SKM-1 treated with dmso at 0.1 percent for 144 hours (cell line): ENCODE measurements around the gene CHRD.

Source experiments
- DNase-seq: peaks from one replicate; lab custom pipeline; 2025; ENCODE audit not compliant: unreplicated experiment; lab: John Stamatoyannopoulos, UW

CHRD gene

DNA sequence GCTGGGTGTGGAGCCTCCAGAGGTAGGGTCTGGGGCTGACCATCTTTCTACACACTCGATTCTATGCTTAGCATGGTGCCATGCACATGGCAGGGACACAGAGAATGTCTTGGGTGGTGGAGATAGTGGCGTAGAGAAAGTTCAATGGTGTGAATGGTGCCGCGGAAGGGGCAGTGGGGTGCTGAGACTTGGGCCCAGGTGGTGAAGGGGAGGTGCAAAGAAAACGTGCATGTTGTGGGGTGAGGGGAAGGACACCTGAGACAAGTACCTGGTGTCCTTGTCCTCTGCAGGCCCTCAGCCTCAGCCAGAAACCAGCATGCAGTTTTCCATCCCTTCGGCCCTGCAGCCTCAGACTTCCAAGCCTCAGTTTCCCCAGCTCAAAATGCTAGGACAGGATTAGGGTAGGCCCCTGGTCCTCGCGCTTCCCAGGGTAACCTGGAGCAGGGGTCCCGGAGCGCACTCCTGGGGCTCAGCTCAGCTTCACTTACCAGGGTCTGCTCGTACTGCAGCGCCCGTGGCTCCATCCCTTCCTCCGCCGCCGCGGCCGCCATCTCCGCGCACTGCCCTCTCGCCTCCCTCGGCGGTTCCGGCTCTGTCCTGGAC is 18.8 kb upstream of the CHRD start:
- no peak for DNase-seq

DNA sequence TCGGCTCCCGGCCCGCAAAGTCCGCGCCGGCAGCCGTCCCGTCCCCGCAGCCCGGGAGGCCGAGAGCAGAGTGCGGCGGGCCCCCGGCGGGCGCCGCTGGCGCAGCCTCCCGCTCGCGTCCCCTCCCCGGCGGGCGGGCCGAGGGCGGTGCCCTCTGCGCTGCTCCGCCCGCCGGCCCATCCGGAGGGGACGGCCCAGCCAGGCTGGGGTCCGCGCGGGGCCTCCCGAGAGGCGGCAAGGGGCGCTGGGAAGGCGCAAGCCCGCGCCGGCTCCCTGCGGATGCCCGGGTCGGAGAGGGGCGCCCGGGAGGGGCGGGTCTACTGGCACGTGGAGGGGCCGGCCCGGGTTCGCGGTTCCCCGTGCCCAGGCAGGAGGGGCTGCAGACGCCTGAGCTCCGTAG is 18.3 kb upstream of the CHRD start, which contains the start of the genes CLCN2 and POLR2H:
CLCN2 (minus strand) TSS at position 74 of the 400 bp plus-strand sequence. CDS start 126 bp downstream, outside the sequence.
POLR2H (plus strand) TSS at position 179 of the 400 bp plus-strand sequence. CDS start 1,783 bp downstream, outside the sequence.
- peak; percentile 41 for DNase-seq

- peak; percentile 39 for DNase-seq
Measured at GRCh38 chr3:184361932-184362667, 17.8 kb upstream of the CHRD start.

GRCh38 chr3:184362668-184363546 is 16.9 kb upstream of the CHRD start:
- peak; percentile 98 for DNase-seq

DNA sequence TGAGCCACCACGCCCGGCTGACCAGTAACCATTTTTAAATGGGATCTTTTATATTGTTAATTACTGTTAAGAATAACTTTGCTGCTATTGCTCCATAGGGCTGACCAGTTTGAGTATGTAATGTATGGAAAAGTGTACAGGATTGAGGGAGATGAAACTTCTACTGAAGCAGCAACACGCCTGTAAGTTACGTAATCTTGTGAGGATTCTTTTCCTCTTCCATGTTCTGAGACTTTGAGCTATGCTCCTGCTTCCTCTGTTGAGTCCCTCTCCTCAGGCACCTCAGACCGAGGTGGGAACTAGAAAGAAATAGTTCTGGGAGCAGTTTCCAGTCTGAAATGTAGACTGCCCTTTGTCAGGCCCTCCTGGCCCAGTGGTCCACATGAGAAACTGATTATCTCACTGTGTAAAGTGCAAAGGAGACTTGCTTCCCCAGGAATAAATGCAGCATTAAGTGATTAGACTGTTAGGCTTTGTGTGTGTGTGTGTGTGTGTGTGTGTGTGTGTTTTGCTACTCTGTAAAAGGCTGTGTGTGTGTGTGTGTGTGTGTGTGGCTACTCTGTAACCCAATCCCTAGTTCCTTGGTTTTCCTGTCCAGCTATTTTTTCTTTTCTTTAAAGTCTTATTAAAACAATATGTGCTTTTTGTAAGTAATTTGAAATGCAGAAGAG is 13.1 kb upstream of the CHRD start:
- no peak for DNase-seq

GRCh38 chr3:184368116-184368515 is 11.7 kb upstream of the CHRD start:
- no peak for DNase-seq

- DNase-seq, result no peak
Measured at GRCh38 chr3:184368586-184369183, 11.2 kb upstream of the CHRD start.

DNA sequence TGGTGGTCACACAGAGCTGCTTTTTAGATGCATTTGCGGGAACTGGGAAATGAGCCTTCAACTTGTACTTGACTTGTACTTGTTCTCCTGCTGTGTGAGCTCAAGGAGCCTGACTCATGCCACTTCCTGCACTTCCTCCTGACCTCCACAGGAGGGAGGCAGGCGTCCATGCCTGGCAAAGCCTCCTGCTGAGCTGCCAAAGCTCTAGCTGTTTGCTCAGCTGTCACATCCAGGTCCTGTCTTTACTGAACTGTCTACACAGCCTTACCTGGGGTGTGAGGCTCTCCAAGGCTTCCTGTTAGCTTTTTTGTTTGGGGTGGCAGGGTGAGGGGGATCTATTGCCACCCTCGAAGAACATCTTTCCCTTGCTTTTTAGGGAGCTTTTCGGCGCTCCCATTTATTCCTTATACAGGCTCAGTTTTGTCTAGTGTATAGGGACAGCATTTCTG is 8.3 kb upstream of the CHRD start:
- peak; percentile 76 for DNase-seq

DNA sequence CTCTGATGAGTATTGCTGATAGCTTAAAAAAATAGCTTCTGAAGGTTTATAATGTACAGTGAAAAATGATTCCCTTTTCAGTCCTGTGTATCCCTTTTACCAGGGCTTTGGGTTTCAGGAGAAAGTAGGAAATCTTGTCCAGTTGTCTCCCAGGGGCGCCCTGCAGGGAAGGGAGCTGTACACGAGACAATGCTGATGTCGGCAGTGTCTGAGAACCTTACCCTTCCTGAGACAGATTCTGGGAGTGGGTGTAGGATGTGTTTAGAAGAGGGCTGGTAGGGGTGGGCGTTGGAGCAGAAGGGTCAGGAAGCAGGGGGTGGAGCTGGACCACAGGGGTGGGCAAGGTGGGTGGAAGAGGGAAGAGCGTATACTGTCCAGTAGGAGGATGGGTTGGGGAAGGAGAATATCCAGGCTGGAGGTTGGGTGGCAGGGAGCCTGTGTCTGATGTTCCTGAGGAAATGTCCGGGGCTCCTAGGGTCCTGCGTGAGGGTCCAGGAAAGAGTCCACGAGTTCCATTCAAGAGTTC is 7.5 kb upstream of the CHRD start:
- DNase-seq, result no peak

- no peak for DNase-seq
Measured at GRCh38 chr3:184372911-184373310, 6.9 kb upstream of the CHRD start.

- no peak for DNase-seq
Measured at GRCh38 chr3:184373422-184373821, 6.4 kb upstream of the CHRD start.

- no peak for DNase-seq
Measured at GRCh38 chr3:184375747-184376461, 4.0 kb upstream of the CHRD start.

GRCh38 chr3:184377374-184377773 is 2.5 kb upstream of the CHRD start:
- DNase-seq, result no peak

DNA sequence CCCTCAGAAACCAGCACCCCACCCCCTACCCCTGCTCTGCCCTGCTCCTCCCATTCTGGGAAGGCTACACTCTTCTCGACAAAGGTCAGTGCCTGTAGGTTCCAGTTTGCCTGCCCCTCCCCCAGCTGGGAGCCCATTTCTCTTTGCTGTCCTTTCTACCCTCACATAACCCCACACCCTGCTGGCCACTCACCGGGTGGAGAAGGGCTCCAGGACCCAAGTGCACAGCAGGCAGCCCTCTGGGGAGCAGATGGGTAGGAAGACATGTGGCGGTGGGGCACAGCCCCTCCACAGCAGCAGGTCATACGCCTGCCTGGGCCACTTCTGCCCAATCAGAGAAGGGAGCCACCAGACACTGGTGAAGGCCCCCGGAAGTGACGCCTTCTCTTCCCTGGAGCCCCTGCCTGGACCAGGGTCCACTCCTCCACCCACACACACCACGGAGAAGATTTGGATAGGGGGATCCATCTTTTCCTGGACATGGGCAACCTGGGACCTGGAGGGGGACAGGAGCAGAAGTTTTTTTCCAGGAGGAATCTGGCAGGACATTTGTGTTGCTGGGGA is 1.9 kb upstream of the CHRD start, which contains the start of gene THPO:
THPO (minus strand) TSS at position 326 of the 564 bp plus-strand sequence. CDS start 1,948 bp downstream, outside the sequence.
- no peak for DNase-seq

DNA sequence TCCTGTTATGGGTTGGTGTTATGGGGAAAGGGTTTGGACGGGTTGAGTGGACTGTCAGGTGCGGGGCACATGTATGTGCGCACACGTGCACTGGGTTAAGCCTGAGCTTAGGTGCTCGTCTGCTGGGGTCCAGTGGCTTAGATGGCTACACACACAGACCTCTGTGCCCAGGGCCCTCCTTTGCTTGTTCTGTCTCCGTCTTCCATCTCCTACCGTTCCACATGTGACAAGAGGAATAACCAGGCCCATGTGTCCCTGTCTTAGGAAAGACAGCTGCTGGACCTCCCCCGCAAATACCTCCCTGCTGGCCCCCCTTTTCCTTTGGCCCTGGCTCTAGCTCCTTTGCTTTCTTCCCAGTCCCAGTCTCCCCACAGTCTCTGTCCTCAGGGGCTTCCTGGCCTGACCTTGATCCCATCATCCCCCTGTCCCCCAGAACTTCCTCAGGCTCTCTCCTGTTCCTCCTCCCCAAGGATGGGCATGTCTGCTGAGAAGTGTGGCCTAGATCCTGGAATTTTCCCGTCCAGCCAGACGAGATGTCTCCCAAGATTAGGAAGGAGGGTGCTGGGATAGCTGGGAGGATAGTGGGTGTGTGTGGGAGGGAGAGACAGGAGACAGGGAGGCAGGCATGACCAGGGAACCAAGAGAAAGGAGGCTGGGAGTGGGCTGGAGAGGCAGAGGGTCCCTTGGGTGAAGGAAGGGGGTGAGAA is 1.1 kb upstream of the CHRD start:
- DNase-seq, result no peak

DNA sequence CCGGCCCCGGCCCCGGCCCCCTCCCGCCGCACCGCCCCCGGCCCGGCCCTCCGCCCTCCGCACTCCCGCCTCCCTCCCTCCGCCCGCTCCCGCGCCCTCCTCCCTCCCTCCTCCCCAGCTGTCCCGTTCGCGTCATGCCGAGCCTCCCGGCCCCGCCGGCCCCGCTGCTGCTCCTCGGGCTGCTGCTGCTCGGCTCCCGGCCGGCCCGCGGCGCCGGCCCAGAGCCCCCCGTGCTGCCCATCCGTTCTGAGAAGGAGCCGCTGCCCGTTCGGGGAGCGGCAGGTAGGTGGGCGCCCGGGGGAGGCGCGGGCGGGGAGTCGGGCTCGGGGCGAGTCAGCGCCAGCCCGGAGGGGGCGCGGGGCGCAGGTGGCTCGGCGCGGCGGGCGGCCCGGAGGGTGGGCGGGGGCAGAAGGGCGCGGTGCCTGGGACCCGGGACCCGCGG is 352 bp downstream of the CHRD start:
- no peak for DNase-seq

- DNase-seq, result no peak
Measured at GRCh38 chr3:184380627-184381260, 890 bp downstream of the CHRD start.
